Activated naive CD4-positive, alpha-beta T cell treated with anti-CD3 and anti-CD28 coated beads, Interleukin-2, amount 50 U/mL, for 24 hours (primary cell): ENCODE data around the gene ARHGEF40.
"Not testable (repeated sequence)": the region's sequence is repeated elsewhere in the genome, so short reads cannot be mapped to it uniquely, and the experiment has no call there.

ENCODE experiments used
- H3K27ac Mint-ChIP-seq: one replicate; pipeline ENCODE4 v1.8.0; 2021; ENCODE audit warnings: mild to moderate bottlenecking, mixed read lengths
- H3K27me3 Mint-ChIP-seq: one replicate; pipeline ENCODE4 v1.8.0; 2021; ENCODE audit warnings: mixed read lengths
- H3K36me3 Mint-ChIP-seq: one replicate; pipeline ENCODE4 v1.8.0; 2021; ENCODE audit warnings: mixed read lengths
- H3K4me1 Mint-ChIP-seq: one replicate; pipeline ENCODE4 v1.8.0; 2021; ENCODE audit warnings: mixed read lengths
- H3K4me3 Mint-ChIP-seq: one replicate; pipeline ENCODE4 v1.8.0; 2021; ENCODE audit warnings: mild to moderate bottlenecking, mixed read lengths
- H3K9me3 Mint-ChIP-seq: one replicate; pipeline ENCODE4 v1.8.0; 2021; ENCODE audit warnings: mixed read lengths

Gene ARHGEF40

GRCh38 chr14:21034707-21035106 lies 35.4 kb upstream of the ARHGEF40 start, which contains the start of gene RNASE13:
Gene RNASE13 (minus strand): TSS chr14:21034807. CDS start chr14:21034288, 519 bp downstream.
- Mint-ChIP-seq H3K9me3 (no peaks in the 10 kb centered on the region), H3K4me1 (no peaks in the 10 kb centered on the region), H3K27me3 (no peaks in the 10 kb centered on the region), H3K27ac (no peak within 1 kb of the TSS), H3K36me3 (no peaks in the 10 kb centered on the region), H3K4me3 (no peak within 1 kb of the TSS)

DNA sequence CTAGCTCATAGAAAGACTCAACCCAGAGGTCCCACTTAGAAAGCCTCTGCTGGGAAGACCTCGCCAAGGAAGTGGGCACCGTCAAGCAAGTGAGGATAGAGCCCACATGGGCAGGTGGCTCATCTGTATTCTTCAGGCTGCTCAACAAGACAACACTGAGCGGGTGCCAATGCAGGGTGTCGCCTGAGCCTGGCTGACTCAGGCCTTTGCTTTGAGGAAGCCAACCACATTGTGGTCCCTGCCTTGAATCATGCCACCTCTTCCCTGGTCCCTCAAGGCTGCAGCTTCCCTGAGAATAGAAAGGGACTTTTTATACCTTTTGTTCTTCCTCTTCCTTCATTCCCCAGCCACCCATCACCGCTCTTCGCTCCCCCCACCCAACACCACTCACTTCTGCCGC lies 33.4 kb upstream of the ARHGEF40 start:
- Mint-ChIP-seq H3K9me3 (no peaks in the 10 kb centered on the region), H3K27ac (no peak overlapping the region), H3K4me3 (no peak overlapping the region), H3K27me3 (no peaks in the 10 kb centered on the region), H3K4me1 (no peaks in the 10 kb centered on the region), H3K36me3 (no peaks in the 10 kb centered on the region)

GRCh38 chr14:21037156-21037555 lies 32.9 kb upstream of the ARHGEF40 start:
- Mint-ChIP-seq H3K36me3 (no peaks in the 10 kb centered on the region), H3K4me1 (no peaks in the 10 kb centered on the region), H3K9me3 (no peaks in the 10 kb centered on the region), H3K4me3 (no peak overlapping the region), H3K27me3 (no peaks in the 10 kb centered on the region), H3K27ac (no peak overlapping the region)

GRCh38 chr14:21038441-21039422 lies 31.4 kb upstream of the ARHGEF40 start:
- Mint-ChIP-seq H3K27ac (no peak overlapping the region), H3K27me3 (peaks cover 3% of the 10 kb centered on the region), H3K4me1 (no peaks in the 10 kb centered on the region), H3K4me3 (no peak overlapping the region), H3K36me3 (no peaks in the 10 kb centered on the region), H3K9me3 (no peaks in the 10 kb centered on the region)

- peaks cover 8% of the 10 kb centered on the region for H3K4me1 Mint-ChIP-seq
- H3K4me3 Mint-ChIP-seq: no peak overlapping the region
- no peaks in the 10 kb centered on the region for H3K9me3 Mint-ChIP-seq
- peaks cover 3% of the 10 kb centered on the region for H3K27me3 Mint-ChIP-seq
- no peaks in the 10 kb centered on the region for H3K36me3 Mint-ChIP-seq
- peak overlapping the region; percentile 3 for H3K27ac Mint-ChIP-seq
These were observed 30.3 kb upstream of the ARHGEF40 start for GRCh38 chr14:21039585-21040369.

GRCh38 chr14:21040370-21040925 lies 29.7 kb upstream of the ARHGEF40 start:
- Mint-ChIP-seq H3K36me3 (no peaks in the 10 kb centered on the region), H3K27ac (no peak overlapping the region), H3K4me3 (no peak overlapping the region), H3K9me3 (no peaks in the 10 kb centered on the region), H3K4me1 (peaks cover 9% of the 10 kb centered on the region), H3K27me3 (peaks cover 3% of the 10 kb centered on the region)

- not testable (repeated sequence) for H3K27ac Mint-ChIP-seq, H3K36me3 Mint-ChIP-seq, H3K4me1 Mint-ChIP-seq, H3K9me3 Mint-ChIP-seq, H3K4me3 Mint-ChIP-seq, H3K27me3 Mint-ChIP-seq
These were observed 29.2 kb upstream of the ARHGEF40 start for GRCh38 chr14:21040941-21041340.

GRCh38 chr14:21041676-21042433 lies 28.2 kb upstream of the ARHGEF40 start, which contains the start of gene RNASE7:
Gene RNASE7 (plus strand): TSS chr14:21042362. CDS start chr14:21042993, 631 bp downstream.
- Mint-ChIP-seq H3K9me3 (no peaks in the 10 kb centered on the region), H3K27ac (peak within 1 kb of the TSS; percentile 42), H3K27me3 (peaks cover 3% of the 10 kb centered on the region), H3K36me3 (no peaks in the 10 kb centered on the region), H3K4me3 (no peak within 1 kb of the TSS), H3K4me1 (peaks cover 9% of the 10 kb centered on the region)

GRCh38 chr14:21042918-21043317 lies 27.2 kb upstream of the ARHGEF40 start:
- Mint-ChIP-seq H3K4me3 (no peak overlapping the region), H3K36me3 (no peaks in the 10 kb centered on the region), H3K27me3 (peaks cover 6% of the 10 kb centered on the region), H3K9me3 (no peaks in the 10 kb centered on the region), H3K27ac (no peak overlapping the region), H3K4me1 (peaks cover 9% of the 10 kb centered on the region)

GRCh38 chr14:21043387-21043973 lies 26.6 kb upstream of the ARHGEF40 start:
- no peak overlapping the region for H3K27ac Mint-ChIP-seq
- H3K4me1 Mint-ChIP-seq: peaks cover 9% of the 10 kb centered on the region
- no peaks in the 10 kb centered on the region for H3K36me3 Mint-ChIP-seq
- no peaks in the 10 kb centered on the region for H3K9me3 Mint-ChIP-seq
- peaks cover 6% of the 10 kb centered on the region for H3K27me3 Mint-ChIP-seq
- H3K4me3 Mint-ChIP-seq: no peak overlapping the region

DNA sequence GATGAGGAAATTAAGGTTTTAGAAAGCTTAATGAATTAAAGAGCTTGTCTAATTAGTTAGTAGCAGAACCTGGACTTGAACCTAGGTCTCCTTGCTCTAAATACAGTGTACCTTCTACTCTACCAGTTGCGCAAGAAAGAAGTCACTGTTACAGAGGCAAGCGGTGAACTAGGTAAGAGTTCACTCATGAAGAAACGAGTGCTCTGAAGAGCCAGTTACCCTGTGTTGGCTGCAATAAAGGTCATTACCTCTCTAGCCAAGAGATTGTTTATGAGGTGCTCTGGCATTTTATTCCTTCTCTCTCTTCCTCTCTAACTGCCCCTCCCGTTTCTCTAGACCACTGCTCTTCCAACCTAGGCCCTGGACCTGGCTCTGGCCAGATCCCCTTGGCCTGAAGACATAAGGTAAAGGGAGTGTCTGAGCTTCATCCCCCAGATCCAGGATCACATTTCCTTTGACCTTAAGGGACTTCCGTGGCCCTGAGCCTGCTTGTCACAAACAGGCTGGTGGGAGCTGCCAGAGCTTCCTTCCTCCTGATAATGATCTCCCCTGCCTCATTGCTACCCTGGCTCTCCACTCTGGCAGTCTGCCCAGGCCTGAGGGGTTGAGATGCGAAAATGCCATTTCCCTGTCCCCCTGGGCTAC lies 26.0 kb upstream of the ARHGEF40 start:
- Mint-ChIP-seq H3K27ac (no peak overlapping the region), H3K27me3 (peaks cover 6% of the 10 kb centered on the region), H3K9me3 (no peaks in the 10 kb centered on the region), H3K4me3 (no peak overlapping the region), H3K36me3 (no peaks in the 10 kb centered on the region), H3K4me1 (peaks cover 9% of the 10 kb centered on the region)

DNA sequence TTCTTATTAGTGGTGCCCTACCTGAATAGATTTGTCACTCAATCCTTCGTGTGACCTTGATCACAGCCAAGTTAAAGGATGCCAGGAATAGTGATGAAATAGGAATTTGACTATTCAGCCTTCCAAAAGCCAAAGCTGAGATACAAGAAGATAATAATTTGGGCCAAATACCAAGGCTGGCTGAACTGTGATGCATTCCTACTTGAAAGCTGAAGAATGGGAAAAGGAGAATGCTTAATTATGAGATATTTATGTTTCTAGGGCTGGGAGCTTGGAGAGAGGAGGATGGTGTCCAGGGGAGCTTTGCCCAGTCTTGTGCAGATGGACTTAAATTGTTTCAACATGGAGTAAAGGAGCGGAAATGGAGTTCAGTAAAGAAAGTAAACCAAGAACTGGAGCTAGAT lies 22.7 kb upstream of the ARHGEF40 start:
- H3K4me1 Mint-ChIP-seq: peaks cover 9% of the 10 kb centered on the region
- H3K9me3 Mint-ChIP-seq: no peaks in the 10 kb centered on the region
- H3K27ac Mint-ChIP-seq: no peak overlapping the region
- peaks cover 6% of the 10 kb centered on the region for H3K27me3 Mint-ChIP-seq
- no peak overlapping the region for H3K4me3 Mint-ChIP-seq
- H3K36me3 Mint-ChIP-seq: no peaks in the 10 kb centered on the region

- Mint-ChIP-seq H3K27ac (no peak overlapping the region), H3K36me3 (no peaks in the 10 kb centered on the region), H3K27me3 (peaks cover 3% of the 10 kb centered on the region), H3K9me3 (no peaks in the 10 kb centered on the region), H3K4me1 (peaks cover 9% of the 10 kb centered on the region), H3K4me3 (no peak overlapping the region)
These were observed 21.5 kb upstream of the ARHGEF40 start for GRCh38 chr14:21048638-21049037.

DNA sequence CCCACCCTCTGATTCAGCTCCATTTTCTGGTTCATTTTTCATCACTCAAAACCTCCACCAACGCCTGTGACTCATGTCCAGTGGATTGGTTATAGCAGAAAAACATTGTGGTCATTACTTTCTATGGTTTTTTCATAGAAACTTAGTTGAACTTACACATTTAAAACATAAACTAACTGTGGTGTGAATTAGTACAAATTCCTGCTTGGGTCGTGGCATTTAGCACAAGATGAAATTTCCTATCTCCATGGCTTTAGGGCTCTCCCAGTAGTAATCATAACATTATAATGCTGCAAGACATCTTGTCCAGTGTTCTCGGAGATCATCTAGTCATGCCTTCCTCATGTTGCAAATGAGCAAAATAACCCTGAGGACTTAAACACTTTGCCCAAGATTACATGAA lies 20.8 kb upstream of the ARHGEF40 start:
- Mint-ChIP-seq H3K27ac (no peak overlapping the region), H3K4me3 (no peak overlapping the region), H3K27me3 (peaks cover 3% of the 10 kb centered on the region), H3K9me3 (no peaks in the 10 kb centered on the region), H3K4me1 (peaks cover 6% of the 10 kb centered on the region), H3K36me3 (no peaks in the 10 kb centered on the region)
